ENCODE results near the gene TALDO1.

Gene TALDO1

DNA sequence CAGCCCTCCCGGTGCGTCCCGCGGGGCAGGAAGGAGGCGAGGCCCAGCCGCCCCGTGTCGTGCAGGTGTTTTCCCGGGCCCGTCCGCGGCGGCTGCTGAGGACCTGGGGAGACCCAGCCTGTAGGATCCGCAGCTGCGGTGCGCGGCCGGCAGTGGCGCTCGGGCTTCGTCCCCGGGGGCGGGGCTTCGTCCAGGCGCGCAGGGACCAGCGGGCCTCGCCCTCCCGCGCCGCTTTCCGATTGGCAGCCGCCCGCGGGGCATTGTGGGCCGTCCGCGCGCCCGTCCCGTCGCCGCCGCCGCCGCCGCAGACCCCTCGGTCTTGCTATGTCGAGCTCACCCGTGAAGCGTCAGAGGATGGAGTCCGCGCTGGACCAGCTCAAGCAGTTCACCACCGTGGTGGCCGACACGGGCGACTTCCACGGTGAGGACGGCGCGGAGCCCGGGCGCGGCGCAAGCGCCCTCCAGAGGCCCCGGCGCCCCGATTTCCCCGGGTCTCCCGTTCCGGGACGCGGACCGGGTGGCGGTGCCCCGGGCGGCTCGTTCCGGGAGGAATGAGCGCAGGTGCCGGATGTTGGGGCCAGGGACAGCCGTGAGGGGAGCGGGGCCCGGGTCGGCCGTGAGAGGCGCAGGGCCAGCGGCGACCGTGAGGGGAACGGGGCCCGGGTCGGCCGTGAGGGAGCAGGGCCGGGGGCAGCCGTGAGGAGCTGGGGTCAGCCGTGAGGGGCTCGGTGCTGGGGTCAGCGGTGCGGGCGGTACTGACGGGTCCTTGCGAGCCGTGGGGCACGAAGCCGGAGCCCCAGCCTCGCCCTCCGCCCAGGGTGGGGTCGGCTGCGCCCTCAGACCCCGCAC, at the start of gene TALDO1:
TALDO1 (plus strand) TSS at position 307 of the 849 bp plus-strand sequence; CDS start at position 325, 18 bp downstream.
- DNase-seq (ENCODE audit: low spot score) = peak; percentile 91

DNA sequence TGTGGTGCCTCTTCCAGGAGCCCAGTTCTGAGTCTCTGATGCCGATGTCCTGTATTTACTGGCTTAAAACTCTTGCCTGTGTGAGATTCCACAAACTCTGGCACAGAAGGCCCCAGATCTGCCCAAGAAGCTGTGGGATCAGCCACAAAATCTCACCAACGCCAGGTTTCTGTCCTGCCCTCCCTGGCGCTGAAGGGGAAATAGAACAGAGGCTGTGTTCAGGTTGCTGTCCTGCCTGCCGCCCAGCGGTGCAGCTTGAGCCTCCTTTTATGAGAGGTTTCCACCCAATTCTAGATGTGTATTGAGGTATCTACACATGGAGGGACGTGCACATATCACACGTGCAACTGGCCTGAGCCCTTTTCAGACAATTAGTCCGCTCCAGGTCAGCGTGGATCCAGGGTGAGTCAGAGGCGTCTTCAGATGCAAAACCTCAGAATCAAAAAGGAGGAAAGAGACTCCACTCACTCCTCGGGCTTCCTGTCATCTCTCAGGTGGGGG, 49.4 kb upstream of the TALDO1 start:
- DNase-seq (ENCODE audit: low spot score) = no peak

- no peak for DNase-seq (ENCODE audit: low spot score)
These were observed 48.7 kb upstream of the TALDO1 start for GRCh38 chr11:698493-699115.

DNA sequence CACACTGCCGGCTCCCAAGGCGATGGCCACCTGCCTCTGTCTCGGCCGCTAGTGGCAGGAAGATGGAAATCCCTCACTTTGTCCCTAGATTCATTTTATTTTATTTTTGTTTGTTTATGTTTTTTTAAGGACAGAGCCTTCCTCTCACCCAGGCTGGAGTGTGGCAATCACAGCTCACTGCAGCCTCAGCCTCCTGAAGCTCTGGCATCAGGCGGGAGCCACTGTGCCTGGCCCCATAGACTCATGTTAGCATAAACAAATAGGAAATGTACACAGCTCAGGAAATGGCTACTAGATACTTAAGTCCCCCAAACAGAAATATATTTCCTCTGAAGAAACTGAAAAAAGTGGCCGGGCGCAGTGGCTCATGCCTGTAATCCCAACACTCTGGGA, 48.2 kb upstream of the TALDO1 start:
- DNase-seq (ENCODE audit: low spot score) = no peak

DNA sequence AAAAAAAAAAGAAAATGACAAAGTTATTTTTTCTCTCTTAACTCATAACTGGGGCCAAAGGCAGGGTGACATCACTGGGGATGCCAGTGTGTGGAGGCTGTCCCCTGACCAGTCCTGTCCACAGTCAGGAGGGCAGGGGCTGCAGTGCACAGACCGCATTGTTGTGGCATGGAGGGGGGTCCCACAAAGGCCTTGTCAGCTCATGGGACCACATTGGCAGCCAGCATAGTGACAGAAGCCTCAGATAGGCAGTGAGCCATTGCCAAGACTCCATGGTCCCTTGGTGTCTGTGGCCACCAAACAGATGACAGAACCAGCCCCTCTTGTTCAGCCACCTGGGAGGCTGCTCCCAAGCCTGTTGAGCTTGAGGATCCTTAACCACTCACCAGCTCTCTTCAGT, 47.5 kb upstream of the TALDO1 start:
- no peak for DNase-seq (ENCODE audit: low spot score)

DNA sequence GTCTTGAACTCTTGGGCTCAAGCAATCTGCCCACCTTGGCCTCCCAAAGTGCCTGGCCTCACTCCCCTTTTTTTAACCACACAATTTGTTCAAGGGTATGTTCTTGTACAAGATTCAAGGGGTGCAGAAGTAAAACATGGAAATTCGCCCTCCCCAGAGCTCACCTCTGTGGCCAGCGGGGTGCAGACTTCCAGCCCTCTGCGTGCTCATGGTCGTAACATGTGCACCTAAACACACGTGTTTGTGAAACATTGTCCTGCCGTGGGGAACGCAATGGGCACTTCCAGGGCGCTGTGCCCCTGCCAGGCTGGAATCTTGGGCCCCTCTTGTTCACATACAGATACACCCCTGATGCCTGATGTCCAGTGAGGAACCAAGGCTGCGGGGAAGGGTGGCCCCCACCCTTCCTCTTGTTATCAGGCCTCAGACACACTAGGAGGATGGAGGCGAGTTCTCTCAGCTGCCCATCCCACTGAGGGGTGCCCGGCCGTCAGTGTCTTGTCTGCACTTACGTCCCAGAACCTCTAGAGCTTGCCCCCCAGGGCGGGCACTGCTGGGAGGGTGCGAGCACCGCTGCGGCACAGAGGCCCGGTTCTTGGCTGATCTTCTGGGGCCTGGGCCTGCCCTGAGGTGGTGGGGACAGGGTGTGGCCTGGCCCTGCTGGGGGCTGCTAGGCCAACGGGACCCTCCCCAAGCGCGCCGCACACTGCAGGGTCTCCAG, 45.4 kb upstream of the TALDO1 start:
- no peak for DNase-seq (ENCODE audit: low spot score)

- DNase-seq (ENCODE audit: low spot score) = no peak
These were observed 44.5 kb upstream of the TALDO1 start for GRCh38 chr11:702462-703461.

DNA sequence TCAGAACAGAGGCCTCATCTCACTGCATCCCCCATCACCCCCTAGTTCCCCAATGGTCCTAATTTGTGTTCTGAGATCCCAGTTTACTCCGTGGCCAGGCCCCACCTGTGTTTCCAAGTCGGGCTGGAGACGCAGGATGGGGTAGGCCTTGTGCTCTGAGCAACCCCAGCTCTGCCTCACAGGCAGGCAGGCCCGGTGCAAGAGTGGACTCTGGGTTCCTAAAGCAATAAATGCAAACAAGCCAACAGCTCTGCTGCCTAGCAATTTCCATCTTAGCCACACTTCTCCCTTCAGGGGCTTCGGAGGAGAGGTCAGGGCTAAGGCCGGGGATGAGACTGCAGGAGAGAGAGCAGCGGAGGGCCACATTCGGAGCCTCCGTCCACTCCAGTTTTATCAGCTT, 43.8 kb upstream of the TALDO1 start:
- DNase-seq (ENCODE audit: low spot score) = no peak

GRCh38 chr11:704228-704674, 43.0 kb upstream of the TALDO1 start:
- no peak for DNase-seq (ENCODE audit: low spot score)

DNA sequence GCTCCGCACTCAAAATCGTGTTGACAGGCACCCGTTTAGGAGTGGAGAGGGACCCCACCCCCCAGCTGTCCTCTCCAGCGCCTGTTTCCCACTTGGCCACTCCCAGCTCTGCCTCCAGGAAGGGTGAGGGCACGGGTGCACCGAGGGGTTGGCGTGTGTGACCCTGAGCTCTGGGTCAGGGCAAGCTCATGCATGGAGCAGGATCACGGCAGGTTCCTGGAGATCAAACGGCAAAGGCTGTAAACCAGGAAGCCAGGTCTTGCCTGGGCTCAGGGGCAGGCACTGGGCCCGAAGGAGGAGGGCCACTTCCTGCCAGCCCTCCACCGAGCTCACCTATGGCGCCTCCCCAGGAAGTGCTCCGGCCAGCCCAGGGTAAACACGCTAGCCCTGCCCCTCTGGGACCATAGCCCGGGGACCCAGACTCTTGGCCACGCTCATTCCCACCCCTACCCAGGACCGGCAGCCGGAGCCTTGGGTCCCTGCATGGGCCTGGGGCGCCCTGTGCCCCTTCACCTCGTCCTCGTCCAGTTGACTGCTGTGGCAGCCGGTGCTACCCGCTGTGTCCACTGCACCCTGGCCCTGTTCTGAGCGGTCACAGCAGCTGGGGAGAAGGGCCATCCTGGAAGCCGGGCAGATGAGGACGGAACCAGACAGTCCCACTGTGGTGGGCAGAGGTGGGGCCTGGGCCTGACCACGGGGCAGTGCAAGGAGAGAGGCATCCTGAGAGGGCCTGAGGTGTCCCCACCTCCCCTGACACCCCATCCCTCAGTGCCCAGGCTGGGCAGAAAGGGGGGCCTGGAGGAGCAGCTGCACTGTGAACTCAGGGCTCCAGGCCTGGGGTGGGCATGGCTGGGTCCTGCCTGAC, 42.3 kb upstream of the TALDO1 start:
- DNase-seq (ENCODE audit: low spot score) = no peak

GRCh38 chr11:705646-706438, 41.4 kb upstream of the TALDO1 start, which contains the start of gene EPS8L2:
EPS8L2 (plus strand) TSS chr11:706231; CDS start chr11:709408, 3,177 bp downstream.
- no peak for DNase-seq (ENCODE audit: low spot score)

GRCh38 chr11:706439-706956, 40.8 kb upstream of the TALDO1 start:
- DNase-seq (ENCODE audit: low spot score) = no peak

DNA sequence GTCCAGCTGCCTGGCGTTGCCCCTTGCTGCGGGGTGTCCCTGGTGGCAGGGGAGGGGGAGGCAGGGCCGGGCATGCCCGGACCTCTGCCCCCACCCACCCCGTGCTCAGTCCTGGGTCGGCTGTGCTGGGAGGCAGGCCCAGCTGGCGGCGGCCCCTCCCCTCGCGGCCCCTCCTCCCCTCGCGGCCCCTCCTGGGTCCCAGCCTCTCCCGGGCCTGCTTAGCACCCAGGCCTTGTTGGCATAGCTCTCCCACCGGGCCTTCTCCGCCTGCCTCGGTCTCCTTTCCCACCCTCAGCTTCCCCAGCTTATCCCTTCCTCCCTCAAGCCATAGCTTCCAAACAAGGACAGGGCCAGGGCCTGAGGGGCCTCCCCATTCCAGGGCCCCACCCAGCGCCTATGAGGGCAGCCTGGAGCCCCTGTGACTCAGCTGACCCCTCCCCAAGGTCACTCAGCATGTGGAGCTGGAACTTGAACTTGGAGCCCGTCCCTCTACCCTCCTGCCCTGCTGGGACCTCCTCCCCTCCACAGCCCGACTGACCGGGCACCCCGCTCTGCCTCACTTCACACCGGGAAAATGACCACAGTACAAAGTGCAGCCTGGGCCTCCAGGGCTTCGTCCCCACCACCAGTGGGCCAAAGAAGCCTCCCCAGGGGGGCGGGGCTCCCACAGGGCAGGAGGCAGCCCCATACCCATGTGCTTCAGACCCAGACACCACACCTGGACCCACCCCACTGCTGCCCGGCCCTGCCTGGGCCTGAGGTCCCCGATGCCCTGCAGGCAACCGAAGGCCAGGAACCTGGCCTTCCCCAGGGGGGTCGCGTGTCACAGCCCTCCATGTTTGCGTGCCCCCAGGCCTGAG, 40.1 kb upstream of the TALDO1 start:
- no peak for DNase-seq (ENCODE audit: low spot score)

- DNase-seq (ENCODE audit: low spot score) = no peak
These were observed 39.3 kb upstream of the TALDO1 start for GRCh38 chr11:707817-708420.

DNA sequence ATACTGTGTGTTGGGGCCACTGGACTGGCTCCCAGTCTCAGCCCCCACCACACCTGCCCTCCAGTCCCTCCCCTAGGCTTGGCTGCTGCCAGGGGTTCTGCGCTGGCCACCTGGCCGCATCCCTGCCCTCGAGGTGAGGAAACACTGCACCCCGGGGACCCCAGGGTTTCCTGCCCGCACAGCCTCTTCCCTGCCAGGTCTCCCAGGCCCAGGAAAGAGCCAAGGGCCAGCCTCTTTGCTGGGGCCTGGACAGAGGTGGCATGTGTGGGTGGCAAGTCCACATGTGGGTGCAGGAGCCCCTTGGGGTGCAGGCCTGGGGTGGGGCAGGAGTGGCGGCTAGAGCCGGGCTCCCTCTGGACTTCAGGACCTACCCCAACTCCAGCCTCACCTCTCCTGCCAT, 38.8 kb upstream of the TALDO1 start:
- DNase-seq (ENCODE audit: low spot score) = no peak

DNA sequence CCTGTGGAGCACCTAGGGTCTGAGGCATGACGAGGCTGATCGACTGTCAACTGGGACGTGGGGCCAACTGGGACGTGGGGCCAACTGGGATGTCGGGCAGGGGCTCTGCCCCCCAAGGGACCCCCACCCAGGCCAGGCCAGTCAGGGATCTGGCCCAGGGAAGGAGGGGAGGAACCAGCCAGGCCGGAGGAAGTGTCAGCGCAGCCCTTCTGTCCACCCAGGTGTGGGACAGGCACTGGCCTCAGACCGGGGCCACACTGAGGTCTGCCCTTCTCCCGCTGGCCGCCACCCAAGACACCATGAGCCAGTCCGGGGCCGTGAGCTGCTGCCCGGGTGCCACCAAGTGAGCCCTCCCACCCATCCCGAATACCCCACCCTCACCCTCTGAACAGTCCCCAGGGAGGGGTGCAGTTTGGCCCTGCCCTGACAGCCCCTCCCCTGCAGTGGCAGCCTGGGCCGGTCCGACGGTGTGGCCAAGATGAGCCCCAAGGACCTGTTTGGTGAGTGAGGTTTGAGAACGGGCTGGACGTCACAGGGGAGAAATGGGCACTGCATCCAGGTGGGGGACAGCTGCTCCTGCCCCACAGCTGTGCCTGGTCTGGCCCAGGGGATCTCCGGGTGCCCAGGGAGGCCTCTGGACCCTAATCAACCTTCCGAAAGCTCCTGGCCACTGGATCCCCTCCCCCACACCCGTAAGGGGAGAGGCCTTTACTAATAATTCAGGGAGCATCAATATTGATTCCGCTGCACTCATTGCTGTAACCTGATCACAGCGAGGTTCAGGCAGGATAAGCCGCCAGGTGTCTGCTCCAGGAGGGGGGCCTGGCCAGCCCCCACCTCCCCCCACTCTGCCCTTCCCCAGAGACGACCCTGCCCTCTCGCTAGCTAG, 37.9 kb upstream of the TALDO1 start:
- no peak for DNase-seq (ENCODE audit: low spot score)

- DNase-seq (ENCODE audit: low spot score) = no peak
These were observed 32.8 kb upstream of the TALDO1 start for GRCh38 chr11:714436-714835.
